ENCODE measurements around the gene MAPK9.

The MAPK9 gene

GRCh38 chr5:180332051-180332517 lies 40.2 kb upstream of the MAPK9 start:
- no peaks in the 10 kb centered on the region for H3K9me3 ChIP-seq (ENCODE audit: control insufficient read depth, low read length)
- H3K4me1 ChIP-seq (ENCODE audit: control insufficient read depth, insufficient read depth, low read length): no peaks in the 10 kb centered on the region
- H3K36me3 ChIP-seq (ENCODE audit: control insufficient read depth, insufficient read depth, low read length): no peaks in the 10 kb centered on the region

GRCh38 chr5:180331647-180331950 lies 39.7 kb upstream of the MAPK9 start:
- Histone ChIP-seq H3K4me3 (ENCODE audit: low read length) (no peak overlapping the region), H3K4me1 (ENCODE audit: control insufficient read depth, insufficient read depth, low read length) (no peaks in the 10 kb centered on the region), H3K27me3 (ENCODE audit: control insufficient read depth, insufficient read depth, low read length) (peaks cover 5% of the 10 kb centered on the region), H3K36me3 (ENCODE audit: control insufficient read depth, insufficient read depth, low read length) (no peaks in the 10 kb centered on the region), H3K9ac (ENCODE audit: low read length) (no peak overlapping the region), H3K9me3 (ENCODE audit: control insufficient read depth, low read length) (no peaks in the 10 kb centered on the region)

More at GRCh38 chr5:180332051-180332517, 40.2 kb upstream of the MAPK9 start:
- Histone ChIP-seq H3K27me3 (ENCODE audit: control insufficient read depth, insufficient read depth, low read length) (peaks cover 5% of the 10 kb centered on the region), H3K9ac (ENCODE audit: low read length) (no peak overlapping the region), H3K4me3 (ENCODE audit: low read length) (no peak overlapping the region)

GRCh38 chr5:180330810-180331646 lies 39.1 kb upstream of the MAPK9 start:
- H3K4me3 ChIP-seq (ENCODE audit: low read length): no peak overlapping the region
- no peaks in the 10 kb centered on the region for H3K36me3 ChIP-seq (ENCODE audit: control insufficient read depth, insufficient read depth, low read length)
- H3K9me3 ChIP-seq (ENCODE audit: control insufficient read depth, low read length): no peaks in the 10 kb centered on the region
- H3K27me3 ChIP-seq (ENCODE audit: control insufficient read depth, insufficient read depth, low read length): peaks cover 5% of the 10 kb centered on the region
- H3K9ac ChIP-seq (ENCODE audit: low read length): no peak overlapping the region
- H3K4me1 ChIP-seq (ENCODE audit: control insufficient read depth, insufficient read depth, low read length): no peaks in the 10 kb centered on the region

GRCh38 chr5:180330270-180330648 lies 38.4 kb upstream of the MAPK9 start:
- Histone ChIP-seq H3K4me1 (ENCODE audit: control insufficient read depth, insufficient read depth, low read length) (no peaks in the 10 kb centered on the region), H3K36me3 (ENCODE audit: control insufficient read depth, insufficient read depth, low read length) (no peaks in the 10 kb centered on the region), H3K9ac (ENCODE audit: low read length) (no peak overlapping the region), H3K27me3 (ENCODE audit: control insufficient read depth, insufficient read depth, low read length) (peaks cover 5% of the 10 kb centered on the region), H3K4me3 (ENCODE audit: low read length) (no peak overlapping the region), H3K9me3 (ENCODE audit: control insufficient read depth, low read length) (no peaks in the 10 kb centered on the region)

GRCh38 chr5:180329606-180330269 lies 37.9 kb upstream of the MAPK9 start:
- H3K4me1 ChIP-seq (ENCODE audit: control insufficient read depth, insufficient read depth, low read length): no peaks in the 10 kb centered on the region
- H3K9ac ChIP-seq (ENCODE audit: low read length): no peak overlapping the region
- peaks cover 5% of the 10 kb centered on the region for H3K27me3 ChIP-seq (ENCODE audit: control insufficient read depth, insufficient read depth, low read length)
- H3K9me3 ChIP-seq (ENCODE audit: control insufficient read depth, low read length): no peaks in the 10 kb centered on the region
- no peaks in the 10 kb centered on the region for H3K36me3 ChIP-seq (ENCODE audit: control insufficient read depth, insufficient read depth, low read length)
- no peak overlapping the region for H3K4me3 ChIP-seq (ENCODE audit: low read length)

- Histone ChIP-seq H3K27me3 (ENCODE audit: control insufficient read depth, insufficient read depth, low read length) (peaks cover 5% of the 10 kb centered on the region), H3K9ac (ENCODE audit: low read length) (no peak overlapping the region), H3K36me3 (ENCODE audit: control insufficient read depth, insufficient read depth, low read length) (no peaks in the 10 kb centered on the region), H3K4me1 (ENCODE audit: control insufficient read depth, insufficient read depth, low read length) (no peaks in the 10 kb centered on the region), H3K4me3 (ENCODE audit: low read length) (no peak overlapping the region), H3K9me3 (ENCODE audit: control insufficient read depth, low read length) (no peaks in the 10 kb centered on the region)
These were observed 37.2 kb upstream of the MAPK9 start for GRCh38 chr5:180329138-180329435.

GRCh38 chr5:180328296-180329137 lies 36.6 kb upstream of the MAPK9 start:
- H3K4me3 ChIP-seq (ENCODE audit: low read length): no peak overlapping the region
- no peak overlapping the region for H3K9ac ChIP-seq (ENCODE audit: low read length)
- peaks cover 5% of the 10 kb centered on the region for H3K27me3 ChIP-seq (ENCODE audit: control insufficient read depth, insufficient read depth, low read length)
- no peaks in the 10 kb centered on the region for H3K36me3 ChIP-seq (ENCODE audit: control insufficient read depth, insufficient read depth, low read length)
- no peaks in the 10 kb centered on the region for H3K4me1 ChIP-seq (ENCODE audit: control insufficient read depth, insufficient read depth, low read length)
- no peaks in the 10 kb centered on the region for H3K9me3 ChIP-seq (ENCODE audit: control insufficient read depth, low read length)

- Histone ChIP-seq H3K4me3 (ENCODE audit: low read length) (no peak overlapping the region), H3K9ac (ENCODE audit: low read length) (no peak overlapping the region), H3K36me3 (ENCODE audit: control insufficient read depth, insufficient read depth, low read length) (no peaks in the 10 kb centered on the region), H3K27me3 (ENCODE audit: control insufficient read depth, insufficient read depth, low read length) (peaks cover 5% of the 10 kb centered on the region), H3K9me3 (ENCODE audit: control insufficient read depth, low read length) (no peaks in the 10 kb centered on the region), H3K4me1 (ENCODE audit: control insufficient read depth, insufficient read depth, low read length) (no peaks in the 10 kb centered on the region)
These were observed 35.2 kb upstream of the MAPK9 start for GRCh38 chr5:180326989-180327565.

GRCh38 chr5:180324601-180324950 lies 32.7 kb upstream of the MAPK9 start:
- no peaks in the 10 kb centered on the region for H3K9me3 ChIP-seq (ENCODE audit: control insufficient read depth, low read length)
- H3K27me3 ChIP-seq (ENCODE audit: control insufficient read depth, insufficient read depth, low read length): no peaks in the 10 kb centered on the region
- H3K36me3 ChIP-seq (ENCODE audit: control insufficient read depth, insufficient read depth, low read length): no peaks in the 10 kb centered on the region
- no peaks in the 10 kb centered on the region for H3K4me1 ChIP-seq (ENCODE audit: control insufficient read depth, insufficient read depth, low read length)
- no peak overlapping the region for H3K9ac ChIP-seq (ENCODE audit: low read length)
- H3K4me3 ChIP-seq (ENCODE audit: low read length): no peak overlapping the region

- Histone ChIP-seq H3K4me3 (ENCODE audit: low read length) (no peak overlapping the region), H3K36me3 (ENCODE audit: control insufficient read depth, insufficient read depth, low read length) (no peaks in the 10 kb centered on the region), H3K27me3 (ENCODE audit: control insufficient read depth, insufficient read depth, low read length) (no peaks in the 10 kb centered on the region), H3K9ac (ENCODE audit: low read length) (no peak overlapping the region), H3K9me3 (ENCODE audit: control insufficient read depth, low read length) (no peaks in the 10 kb centered on the region), H3K4me1 (ENCODE audit: control insufficient read depth, insufficient read depth, low read length) (no peaks in the 10 kb centered on the region)
These were observed 32.2 kb upstream of the MAPK9 start for GRCh38 chr5:180323941-180324600.

- Histone ChIP-seq H3K9me3 (ENCODE audit: control insufficient read depth, low read length) (no peaks in the 10 kb centered on the region), H3K36me3 (ENCODE audit: control insufficient read depth, insufficient read depth, low read length) (no peaks in the 10 kb centered on the region), H3K9ac (ENCODE audit: low read length) (no peak overlapping the region), H3K4me1 (ENCODE audit: control insufficient read depth, insufficient read depth, low read length) (no peaks in the 10 kb centered on the region), H3K4me3 (ENCODE audit: low read length) (no peak overlapping the region), H3K27me3 (ENCODE audit: control insufficient read depth, insufficient read depth, low read length) (no peaks in the 10 kb centered on the region)
These were observed 31.3 kb upstream of the MAPK9 start for GRCh38 chr5:180323160-180323559.
